Keratinocyte (primary cell): Measurements from ENCODE around the gene CCDC9. TPM values are rescaled to one million over a fixed set of nuclear protein-coding genes. Genes with fewer than 3 reads are reported as not detected.

Experiments
- DNase-seq: peaks from one replicate; pipeline ENCODE4 v3.0.0-alpha.2; 2011; ENCODE audit warnings: low read depth, missing footprints, low spot score
- FAIRE-seq: peaks from 2 replicates; lab custom pipeline; 2011; peaks lifted over from hg19 to GRCh38; lab: Jason Lieb, UNC
- H2AFZ ChIP-seq: 2 replicates; pipeline ENCODE4 v1.6.0; 2012; ENCODE audit warnings: low read length, control low read depth, inconsistent platforms; ENCODE audit not compliant: control insufficient read depth
- H3K27ac ChIP-seq: 2 replicates; pipeline ENCODE4 v1.5.1; 2011; ENCODE audit warnings: low read length; ENCODE audit not compliant: control insufficient read depth, insufficient read depth
- H3K27me3 ChIP-seq: 3 replicates; pipeline ENCODE4 v1.6.0; 2011; ENCODE audit warnings: low read length; ENCODE audit not compliant: control insufficient read depth, insufficient read depth; ENCODE audit errors: extremely low read depth
- H3K36me3 ChIP-seq, 2 experiments: 2 replicates in 1 of 2; 3 replicates in 1 of 2; pipeline ENCODE4 v1.5.1; 2011; ENCODE audit warnings: low read length in 2 of 2, mild to moderate bottlenecking in 1 of 2; ENCODE audit not compliant: control insufficient read depth in 2 of 2, insufficient read depth in 2 of 2; ENCODE audit errors: extremely low read depth in 1 of 2
- H3K4me1 ChIP-seq: 3 replicates; pipeline ENCODE4 v1.5.1; 2011; ENCODE audit warnings: low read length; ENCODE audit not compliant: control insufficient read depth, insufficient read depth; ENCODE audit errors: extremely low read depth
- H3K4me2 ChIP-seq: 3 replicates; pipeline ENCODE4 v1.6.0; 2011; ENCODE audit warnings: low read depth, low read length; ENCODE audit not compliant: control insufficient read depth, insufficient read depth; ENCODE audit errors: extremely low read depth
- H3K4me3 ChIP-seq, 3 experiments: fragments of 200-600 bp in 1 of 3; sonication (generic) in 1 of 3; 2 replicates in 2 of 3; 3 replicates in 1 of 3; pipeline ENCODE4 v1.5.1; 2011 to 2016; ENCODE audit warnings: low read length in 3 of 3, mild to moderate bottlenecking in 3 of 3, control low read depth in 2 of 3, inconsistent platforms in 1 of 3, low read depth in 1 of 3, mixed read lengths in 1 of 3, mixed run types in 1 of 3, moderate library complexity in 1 of 3; ENCODE audit not compliant: control insufficient read depth in 2 of 3, insufficient read depth in 2 of 3; ENCODE audit errors: extremely low read depth in 1 of 3
- H3K79me2 ChIP-seq: 2 replicates; pipeline ENCODE4 v1.6.0; 2012; ENCODE audit warnings: low read length; ENCODE audit not compliant: control insufficient read depth, insufficient read depth
- H3K9ac ChIP-seq: 3 replicates; pipeline ENCODE4 v1.6.0; 2011; ENCODE audit warnings: low read length; ENCODE audit not compliant: control insufficient read depth, insufficient read depth; ENCODE audit errors: extremely low read depth
- H3K9me1 ChIP-seq: 3 replicates; pipeline ENCODE4 v1.6.0; 2011; ENCODE audit warnings: low read length; ENCODE audit not compliant: control insufficient read depth, insufficient read depth; ENCODE audit errors: extremely low read depth
- H3K9me3 ChIP-seq: 2 replicates; pipeline ENCODE4 v1.5.1; 2012; ENCODE audit warnings: low read depth, low read length; ENCODE audit not compliant: control insufficient read depth
- H4K20me1 ChIP-seq: 3 replicates; pipeline ENCODE4 v1.6.0; 2011; ENCODE audit warnings: low read length; ENCODE audit not compliant: control insufficient read depth, insufficient read depth; ENCODE audit errors: extremely low read depth
- EZH2 ChIP-seq: IDR thresholded peaks from one replicate; pipeline ENCODE4 v1.6.1; 2012; ENCODE audit warnings: inconsistent platforms, mild to moderate bottlenecking, low read length, moderate library complexity
- dilution Hi-C: fragments of 300-500 bp; cut with MboI; formaldehyde crosslinking; loops from one replicate; pipeline ENCODE4 v1.7.0; 2020; ENCODE audit warnings: low sequenced_read_pairs; ENCODE audit not compliant: extremely low pct_ligation_motif_present
- polyA minus RNA-seq, 3 experiments: library from RNA; depleted of rRNA, polyadenylated mRNA; stranded (reverse); fragments of >200 nt; gene quantifications; 1 replicate in 1 of 3; 2 replicates in 1 of 3; 3 replicates in 1 of 3; pipeline ENCODE4 v1.2.3, GENCODE V29; 2011
- polyA plus RNA-seq, 5 experiments: library from polyadenylated mRNA; depleted of rRNA in 3 of 5; stranded (reverse) in 3 of 5; stranded (forward) in 1 of 5; unstranded in 1 of 5; fragments of >200 nt; gene quantifications; 1 replicate in 1 of 5; 2 replicates in 3 of 5; 3 replicates in 1 of 5; pipeline versions ENCODE4 v1.2.1 to v1.2.3, GENCODE V29; 2011 to 2012; ENCODE audit warnings: missing spikeins in 2 of 5, low read depth in 1 of 5, low replicate concordance in 1 of 5
- TF ChIP-seq, protein P1 (sequence below), 3 experiments: IDR thresholded peaks in 1 of 3; conservative IDR thresholded peaks in 1 of 3; optimal IDR thresholded peaks in 1 of 3; 2 replicates in 2 of 3; 3 replicates in 1 of 3; pipeline versions ENCODE3 to v1.5.1; 2011; ENCODE audit warnings: low read length in 3 of 3, mild to moderate bottlenecking in 3 of 3, moderate library complexity in 2 of 3, control low read depth in 1 of 3, inconsistent platforms in 1 of 3; ENCODE audit not compliant: insufficient read depth in 2 of 3; ENCODE audit errors: extremely low read depth in 1 of 3

The CCDC9 gene
- polyA plus RNA-seq (2.2 to 3.8 TPM (median 2.8 TPM) in 3 replicates), polyA minus RNA-seq (0.70 to 1.9 TPM (median 1.1 TPM) in 3 replicates)
- 9.6 TPM for polyA plus RNA-seq (2011; ENCODE audit: low read depth)
- polyA plus RNA-seq (2011; cell fraction: cytosol; rRNA removed) = 1.2 and 3.6 TPM in 2 replicates
- 7.6 and 10.5 TPM in 2 replicates for polyA plus RNA-seq (2011; cell fraction: nucleus; rRNA removed)
- 10.6 and 13.2 TPM in 2 replicates for polyA plus RNA-seq (2012; ENCODE audit: low replicate concordance)
- polyA minus RNA-seq (2011; cell fraction: cytosol; rRNA and poly(A)+ RNA removed) = 1.9 TPM
- 1.9 and 3.7 TPM in 2 replicates for polyA minus RNA-seq (2011; cell fraction: nucleus; rRNA and poly(A)+ RNA removed)

DNA sequence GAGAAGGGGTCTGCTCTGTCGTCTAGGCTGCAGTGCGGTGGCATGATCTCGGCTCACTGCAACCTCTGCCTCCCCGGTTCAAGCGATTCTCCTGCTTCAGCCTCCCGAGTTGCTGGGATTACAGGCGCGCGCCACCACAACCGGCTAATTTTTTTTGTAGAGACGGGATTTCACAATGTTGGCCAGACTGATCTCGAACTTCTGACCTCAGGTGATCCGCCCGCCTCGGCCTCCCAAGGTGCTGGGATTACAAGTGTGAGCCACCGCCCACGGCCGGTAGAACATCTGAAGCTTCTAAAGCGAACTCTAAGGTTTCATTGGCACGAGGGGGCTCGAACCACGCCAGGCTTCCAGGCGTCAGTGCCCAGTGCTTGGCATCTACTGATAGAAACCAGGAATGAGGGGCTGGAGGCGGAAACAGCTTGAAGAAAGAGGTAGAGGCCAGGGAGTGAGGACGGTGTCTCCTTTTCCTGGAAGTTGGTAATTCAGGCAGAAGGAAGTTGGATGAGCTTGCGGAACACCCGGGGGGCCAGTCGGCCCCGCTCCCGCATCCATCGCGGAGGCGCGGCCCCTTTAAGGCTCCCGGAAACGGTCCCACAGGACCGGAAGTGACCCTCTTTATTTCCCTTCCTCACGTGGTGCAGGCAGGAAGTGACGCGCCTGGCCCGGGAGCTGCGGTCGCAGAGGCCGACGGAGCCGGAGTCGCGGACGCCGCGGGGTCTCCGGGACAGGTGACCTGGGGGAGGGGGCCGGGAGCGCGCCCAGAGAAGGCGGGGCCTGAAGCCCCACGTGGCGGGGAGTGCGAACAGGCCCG, at the start of gene CCDC9:
Gene CCDC9, plus strand, starts transcription at position 647 of the 814 bp plus-strand sequence. CDS start 1,876 bp downstream, outside the sequence.
- peak; percentile 87 for FAIRE-seq

DNA sequence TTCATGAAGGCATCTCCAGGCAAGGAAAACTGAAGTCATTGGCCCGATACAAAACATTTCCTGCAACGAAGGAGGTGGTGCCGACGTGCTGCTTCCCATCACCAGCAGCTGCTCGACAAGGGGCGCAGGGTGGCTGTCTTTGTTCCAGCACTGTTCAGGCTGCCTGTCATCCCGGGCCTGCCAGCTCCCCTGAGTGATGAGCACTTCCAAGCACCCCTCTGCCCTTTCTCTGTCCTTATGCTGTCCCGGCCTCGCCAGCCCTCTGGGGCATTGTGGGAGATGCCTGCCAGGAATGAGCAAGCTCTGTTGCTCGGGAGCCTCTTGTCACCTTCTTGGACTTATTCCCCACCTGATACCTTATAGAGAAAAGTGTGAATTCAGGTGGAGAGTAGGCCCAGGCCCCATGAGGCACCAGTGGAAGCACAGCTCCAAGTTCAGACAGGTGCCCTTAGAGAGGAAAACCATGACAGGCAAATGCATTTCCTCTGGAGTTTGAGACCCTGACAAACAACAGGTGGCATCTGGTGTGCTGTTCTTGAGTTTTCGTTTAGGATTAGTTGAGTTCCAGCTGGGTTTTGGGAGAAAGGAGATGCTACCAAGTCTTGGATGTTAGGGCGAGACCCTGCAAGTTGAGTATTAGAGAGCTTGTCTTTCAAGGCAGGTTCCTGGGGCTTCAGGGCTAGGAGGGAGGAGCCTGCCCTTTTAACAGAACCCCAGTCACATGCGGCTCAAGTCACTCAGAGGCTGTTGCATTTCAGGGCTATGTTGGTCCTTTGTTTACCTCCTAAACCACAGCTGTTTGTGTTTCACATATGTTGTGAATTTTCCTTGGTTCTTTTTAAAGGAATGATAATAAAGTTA, 46.8 kb upstream of the CCDC9 start:
- H3K36me3 ChIP-seq = peaks cover 10 to 34% of the 10 kb centered on the region in 2 experiments
- H3K27ac ChIP-seq = no peak overlapping the region

More for the DNA sequence above, at the start of gene CCDC9:
- Histone ChIP-seq H3K9ac (peak within 1 kb of the TSS; percentile 95), H3K9me3 (no peaks in the 10 kb centered on the region), H3K36me3 (peaks cover 14 to 20% of the 10 kb centered on the region in 2 experiments), H3K4me1 (peaks cover 29% of the 10 kb centered on the region), H2AFZ (peak within 1 kb of the TSS; percentile 97), H3K27me3 (no peaks in the 10 kb centered on the region), H3K4me2 (peak within 1 kb of the TSS; percentile 96), H3K4me3 (peak within 1 kb of the TSS; percentile 51 to 96 (median 86)), H3K79me2 (peaks cover 6% of the 10 kb centered on the region), H3K9me1 (no peaks in the 10 kb centered on the region), H3K27ac (peak within 1 kb of the TSS; percentile 93), H4K20me1 (no peaks in the 10 kb centered on the region)
- TF ChIP-seq, protein P1, sequence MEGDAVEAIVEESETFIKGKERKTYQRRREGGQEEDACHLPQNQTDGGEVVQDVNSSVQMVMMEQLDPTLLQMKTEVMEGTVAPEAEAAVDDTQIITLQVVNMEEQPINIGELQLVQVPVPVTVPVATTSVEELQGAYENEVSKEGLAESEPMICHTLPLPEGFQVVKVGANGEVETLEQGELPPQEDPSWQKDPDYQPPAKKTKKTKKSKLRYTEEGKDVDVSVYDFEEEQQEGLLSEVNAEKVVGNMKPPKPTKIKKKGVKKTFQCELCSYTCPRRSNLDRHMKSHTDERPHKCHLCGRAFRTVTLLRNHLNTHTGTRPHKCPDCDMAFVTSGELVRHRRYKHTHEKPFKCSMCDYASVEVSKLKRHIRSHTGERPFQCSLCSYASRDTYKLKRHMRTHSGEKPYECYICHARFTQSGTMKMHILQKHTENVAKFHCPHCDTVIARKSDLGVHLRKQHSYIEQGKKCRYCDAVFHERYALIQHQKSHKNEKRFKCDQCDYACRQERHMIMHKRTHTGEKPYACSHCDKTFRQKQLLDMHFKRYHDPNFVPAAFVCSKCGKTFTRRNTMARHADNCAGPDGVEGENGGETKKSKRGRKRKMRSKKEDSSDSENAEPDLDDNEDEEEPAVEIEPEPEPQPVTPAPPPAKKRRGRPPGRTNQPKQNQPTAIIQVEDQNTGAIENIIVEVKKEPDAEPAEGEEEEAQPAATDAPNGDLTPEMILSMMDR (optimal IDR thresholded peaks at IDR 0.05 in 1 of 3, IDR thresholded peaks at IDR 0.05 in 1 of 3, conservative IDR thresholded peaks at IDR 0.05 in 1 of 3; ENCODE audit: extremely low read depth in 1 of 3, insufficient read depth in 2 of 3, low read length in 3 of 3) = no peak
- TF ChIP-seq EZH2 = no peak
- dilution Hi-C loops = no loop called here
- DNase-seq = peak; percentile 76

More for the DNA sequence above, 46.8 kb upstream of the CCDC9 start:
- H3K27me3 ChIP-seq = no peaks in the 10 kb centered on the region
- DNase-seq (no peak), FAIRE-seq (no peak)
- H3K9me3 ChIP-seq = no peaks in the 10 kb centered on the region
- H2AFZ ChIP-seq = no peak overlapping the region
- H3K9me1 ChIP-seq = no peaks in the 10 kb centered on the region
- no peaks in the 10 kb centered on the region for H3K79me2 ChIP-seq
- H3K9ac ChIP-seq = no peak overlapping the region
- no peak overlapping the region for H3K4me2 ChIP-seq
- no peak for TF ChIP-seq EZH2
- TF ChIP-seq, protein P1 (optimal IDR thresholded peaks at IDR 0.05 in 1 of 3, IDR thresholded peaks at IDR 0.05 in 1 of 3, conservative IDR thresholded peaks at IDR 0.05 in 1 of 3; ENCODE audit: extremely low read depth in 1 of 3, insufficient read depth in 2 of 3, low read length in 3 of 3) = no peak
- H3K4me3 ChIP-seq = no peak overlapping the region
- H4K20me1 ChIP-seq = no peaks in the 10 kb centered on the region
- peaks cover 3% of the 10 kb centered on the region for H3K4me1 ChIP-seq
- dilution Hi-C loops = no loop called here
